Spleen (tissue), 11 donors: ENCODE measurements around the gene G3BP2. TPM values are rescaled to one million over a fixed set of nuclear protein-coding genes. Genes with fewer than 3 reads are reported as not detected.

ENCODE experiments used
- DNase-seq: peaks from one replicate; pipeline ENCODE4 v3.0.0-alpha.2; 2020
- H3K27ac ChIP-seq, 8 donors: fragments of 200-600 bp; sonication (generic) in 7 of 8; 1 replicate in 4 of 8; 2 replicates in 4 of 8; pipeline versions ENCODE4 v1.5.0 to v1.8.0; 2016 to 2021; ENCODE audit warnings: inconsistent platforms in 4 of 8, mild to moderate bottlenecking in 4 of 8, moderate library complexity in 1 of 8
- H3K27me3 ChIP-seq, 7 donors: fragments of 200-600 bp; sonication (generic) in 6 of 7; replicated peaks in 1 of 7; 1 replicate in 4 of 7; 2 replicates in 3 of 7; pipeline versions ENCODE4 v1.5.0 to v1.8.0; 2016 to 2021; ENCODE audit warnings: inconsistent platforms in 3 of 7, mild to moderate bottlenecking in 1 of 7
- H3K36me3 ChIP-seq, 6 donors: fragments of 200-600 bp; sonication (generic) in 5 of 6; 1 replicate in 4 of 6; 2 replicates in 2 of 6; pipeline versions ENCODE4 v1.5.0 to v1.8.0; 2016 to 2021; ENCODE audit warnings: inconsistent platforms in 2 of 6
- H3K4me1 ChIP-seq, 6 donors: fragments of 200-600 bp; sonication (generic) in 5 of 6; 1 replicate in 3 of 6; 2 replicates in 3 of 6; pipeline versions ENCODE4 v1.5.0 to v1.8.0; 2016 to 2021; ENCODE audit warnings: inconsistent platforms in 3 of 6
- H3K4me3 ChIP-seq, 8 donors: fragments of 200-600 bp; sonication (generic) in 7 of 8; 1 replicate in 4 of 8; 2 replicates in 4 of 8; pipeline versions ENCODE4 v1.5.0 to v1.8.0; 2016 to 2021; ENCODE audit warnings: inconsistent platforms in 4 of 8, mild to moderate bottlenecking in 4 of 8, moderate library complexity in 2 of 8
- H3K9me3 ChIP-seq, 8 donors: fragments of 200-600 bp; sonication (generic) in 7 of 8; 1 replicate in 4 of 8; 2 replicates in 4 of 8; pipeline versions ENCODE4 v1.5.0 to v1.8.0; 2016 to 2021; ENCODE audit warnings: inconsistent platforms in 4 of 8
- POLR2A ChIP-seq, 3 donors: fragments of 450-650 bp; IDR thresholded peaks; one replicate each; pipeline ENCODE4 v1.5.1; 2017; ENCODE audit warnings: antibody characterized with exemption in 3 of 3, mild to moderate bottlenecking in 1 of 3
- POLR2AphosphoS5 ChIP-seq, 3 donors: sonication (generic); formaldehyde crosslinking; IDR thresholded peaks; one replicate each; pipeline ENCODE4 v1.5.1; 2017; ENCODE audit warnings: antibody characterized with exemption in 3 of 3
- whole genome bisulfite sequencing, 5 donors: extraction: QIAGEN DNeasy Blood & Tissue Kit in 3 of 5; methylation state at CpG; one replicate each; pipeline versions ENCODE4 v1.1.5 to v1.1.7; 2013 to 2018; 5-methylcytosine and 5-hydroxymethylcytosine counted together
- intact Hi-C: fragments of 100-400 bp; cut with DNase I; formaldehyde crosslinking; loops from one replicate; pipeline ENCODE4 v1.15.0; 2023; ENCODE audit warnings: low total_unique reads
- polyA plus RNA-seq, 3 donors: library from polyadenylated mRNA; stranded (reverse); fragments of 200-250 nt; gene quantifications; one replicate each; pipeline ENCODE4 v1.2.1, GENCODE V29; 2013
- total RNA-seq, 7 donors: library from RNA; depleted of rRNA in 3 of 7; stranded (reverse); fragments of >200 nt in 3 of 7; fragmentation: NEBNext Ultra II Directional in 4 of 7; extraction: Animal tissue kit (Norgen Biotek cat#: 25700) in 4 of 7; gene quantifications; one replicate each; pipeline versions ENCODE4 v1.1.0 to v1.2.1, GENCODE V29; 2016 to 2021
- TF ChIP-seq, protein P1 (sequence below), 11 experiments: fragments of 200-600 bp in 7 of 11; fragments of 450-650 bp in 4 of 11; sonication (generic) in 4 of 11; IDR thresholded peaks in 8 of 11; conservative IDR thresholded peaks in 3 of 11; 1 replicate in 7 of 11; 2 replicates in 4 of 11; pipeline versions ENCODE4 v1.4.0 to v1.8.0; 2016 to 2021; ENCODE audit warnings: antibody characterized with exemption in 11 of 11, inconsistent platforms in 4 of 11, mild to moderate bottlenecking in 1 of 11
- donor health status: healthy with polysubstance abuse.
- donor health status: DM: no; HTN: no; CAD: no; lungs with moderate emphysema.
- donor health status: DM: no; HTN: no; CAD: no.
- donor health status: Bipolar disorder and iron deficiency.
- donor health status: healthy.
- donor health status: DM: no; HTN: no; CAD: no.
- donor health status: DM: yes; HTN: yes; CAD: no.

The G3BP2 gene
- total and polyA plus RNA-seq, 10 donors, result 15.2 to 113 (median 102) TPM

DNA sequence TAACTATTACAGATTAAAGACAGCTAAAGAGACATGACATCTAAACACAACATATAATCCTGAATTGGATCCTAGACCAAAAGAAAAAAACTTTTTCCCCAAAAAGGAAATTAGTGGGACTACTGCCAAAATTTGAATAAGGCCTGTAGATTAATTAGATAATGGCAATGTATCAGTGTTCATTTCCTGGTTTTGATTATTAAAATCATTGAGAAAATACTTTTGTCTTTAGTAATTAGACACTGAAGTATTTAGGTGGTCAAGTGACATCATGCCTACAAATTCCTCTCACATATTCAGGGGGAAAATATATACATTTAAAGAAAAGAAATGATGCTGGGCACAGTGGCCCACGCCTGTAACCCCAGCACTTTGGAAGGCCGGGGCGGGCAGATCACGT lies 40.8 kb upstream of the G3BP2 start:
- no peak overlapping the region for H3K27ac ChIP-seq
- no peaks in the 10 kb centered on the region for H3K27me3 ChIP-seq
- no peaks in the 10 kb centered on the region for H3K9me3 ChIP-seq
- H3K4me3 ChIP-seq, result no peak overlapping the region
- peaks cover 0 to 15% (median 6%) of the 10 kb centered on the region in 6 donors for H3K4me1 ChIP-seq
- TF ChIP-seq POLR2AphosphoS5 (IDR thresholded peaks at IDR 0.05) (no peak), POLR2A (IDR thresholded peaks at IDR 0.05) (no peak)
- TF ChIP-seq, protein P1, sequence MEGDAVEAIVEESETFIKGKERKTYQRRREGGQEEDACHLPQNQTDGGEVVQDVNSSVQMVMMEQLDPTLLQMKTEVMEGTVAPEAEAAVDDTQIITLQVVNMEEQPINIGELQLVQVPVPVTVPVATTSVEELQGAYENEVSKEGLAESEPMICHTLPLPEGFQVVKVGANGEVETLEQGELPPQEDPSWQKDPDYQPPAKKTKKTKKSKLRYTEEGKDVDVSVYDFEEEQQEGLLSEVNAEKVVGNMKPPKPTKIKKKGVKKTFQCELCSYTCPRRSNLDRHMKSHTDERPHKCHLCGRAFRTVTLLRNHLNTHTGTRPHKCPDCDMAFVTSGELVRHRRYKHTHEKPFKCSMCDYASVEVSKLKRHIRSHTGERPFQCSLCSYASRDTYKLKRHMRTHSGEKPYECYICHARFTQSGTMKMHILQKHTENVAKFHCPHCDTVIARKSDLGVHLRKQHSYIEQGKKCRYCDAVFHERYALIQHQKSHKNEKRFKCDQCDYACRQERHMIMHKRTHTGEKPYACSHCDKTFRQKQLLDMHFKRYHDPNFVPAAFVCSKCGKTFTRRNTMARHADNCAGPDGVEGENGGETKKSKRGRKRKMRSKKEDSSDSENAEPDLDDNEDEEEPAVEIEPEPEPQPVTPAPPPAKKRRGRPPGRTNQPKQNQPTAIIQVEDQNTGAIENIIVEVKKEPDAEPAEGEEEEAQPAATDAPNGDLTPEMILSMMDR (IDR thresholded peaks at IDR 0.05 in 8 of 11, conservative IDR thresholded peaks at IDR 0.05 in 3 of 11), result no peak
- 92 to 97% (median 93%) methylated on average over 4 of the region's 4 CpGs for WGBS, 5 donors
- no peak for DNase-seq
- no peaks in the 10 kb centered on the region for H3K36me3 ChIP-seq
- intact Hi-C loops, result no loop called here

DNA sequence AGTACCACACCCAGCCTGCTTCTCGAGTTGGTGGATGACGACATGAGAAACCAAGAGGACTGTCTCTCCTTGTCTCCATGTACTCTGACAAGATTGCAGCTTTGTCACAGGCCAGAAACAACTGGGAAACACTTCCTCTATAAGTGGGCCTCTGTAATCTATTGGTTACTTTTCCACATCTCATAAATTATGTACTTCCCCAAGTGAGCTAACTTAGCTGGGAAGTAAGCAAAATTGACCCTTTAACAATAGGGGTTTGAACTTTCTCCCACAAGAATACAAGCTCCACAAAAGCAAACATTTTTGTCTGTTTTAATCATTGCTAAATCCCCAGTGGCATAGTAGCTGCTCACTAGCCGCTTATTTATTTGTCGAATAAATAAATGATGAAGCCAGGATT lies 37.0 kb upstream of the G3BP2 start:
- Histone ChIP-seq H3K4me1 (peaks cover 0 to 15% (median 3%) of the 10 kb centered on the region in 6 donors), H3K27me3 (no peaks in the 10 kb centered on the region), H3K36me3 (peaks cover 0 to 3% (median 0%) of the 10 kb centered on the region in 6 donors), H3K9me3 (no peaks in the 10 kb centered on the region), H3K27ac (peak overlapping the region in 1 of 8 donors; percentile 16), H3K4me3 (no peak overlapping the region)
- 61 to 76% (median 69%) methylated on average over 4 of the region's 4 CpGs for WGBS, 5 donors
- no peak for DNase-seq
- TF ChIP-seq, protein P1 (IDR thresholded peaks at IDR 0.05 in 8 of 11, conservative IDR thresholded peaks at IDR 0.05 in 3 of 11), result no peak
- TF ChIP-seq POLR2A (IDR thresholded peaks at IDR 0.05) (no peak), POLR2AphosphoS5 (IDR thresholded peaks at IDR 0.05) (no peak)
- intact Hi-C loops, result no loop called here

DNA sequence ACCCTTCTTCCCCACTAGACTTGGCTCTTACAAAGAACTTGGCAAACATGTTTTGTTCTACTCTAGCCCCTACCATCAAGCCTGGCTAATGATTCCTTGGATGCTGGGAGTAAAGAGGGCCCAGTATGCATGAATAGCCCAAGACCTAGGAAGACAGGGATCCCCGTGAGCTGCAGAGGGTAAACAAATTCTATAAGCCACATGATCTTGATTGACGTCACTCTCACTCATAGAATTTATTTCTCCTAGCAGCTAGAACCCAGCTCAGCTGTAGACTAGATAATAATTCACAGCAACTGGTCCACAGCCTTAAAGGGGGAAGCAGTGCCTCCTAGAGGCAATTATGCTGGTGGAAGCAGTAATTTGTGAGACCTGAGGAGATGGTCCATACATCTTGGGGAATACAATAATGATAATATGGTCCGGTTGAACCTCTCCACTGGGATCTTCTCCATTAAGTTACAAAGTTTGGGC lies 35.0 kb upstream of the G3BP2 start:
- peaks cover 0 to 8% (median 0%) of the 10 kb centered on the region in 6 donors for H3K4me1 ChIP-seq
- no peaks in the 10 kb centered on the region for H3K27me3 ChIP-seq
- no peak overlapping the region for H3K27ac ChIP-seq
- no peak overlapping the region for H3K4me3 ChIP-seq
- H3K36me3 ChIP-seq, result peaks cover 0 to 5% (median 0%) of the 10 kb centered on the region in 6 donors
- intact Hi-C loops, result no loop called here
- H3K9me3 ChIP-seq, result no peaks in the 10 kb centered on the region
- TF ChIP-seq, protein P1 (IDR thresholded peaks at IDR 0.05 in 8 of 11, conservative IDR thresholded peaks at IDR 0.05 in 3 of 11), result peak in 7 of 11 experiments; percentile 19 to 50 (median 27)
- TF ChIP-seq POLR2A (IDR thresholded peaks at IDR 0.05), result no peak
- WGBS, 5 donors, result 78 to 87% (median 81%) methylated on average over 3 of the region's 3 CpGs
- DNase-seq, result no peak

DNA sequence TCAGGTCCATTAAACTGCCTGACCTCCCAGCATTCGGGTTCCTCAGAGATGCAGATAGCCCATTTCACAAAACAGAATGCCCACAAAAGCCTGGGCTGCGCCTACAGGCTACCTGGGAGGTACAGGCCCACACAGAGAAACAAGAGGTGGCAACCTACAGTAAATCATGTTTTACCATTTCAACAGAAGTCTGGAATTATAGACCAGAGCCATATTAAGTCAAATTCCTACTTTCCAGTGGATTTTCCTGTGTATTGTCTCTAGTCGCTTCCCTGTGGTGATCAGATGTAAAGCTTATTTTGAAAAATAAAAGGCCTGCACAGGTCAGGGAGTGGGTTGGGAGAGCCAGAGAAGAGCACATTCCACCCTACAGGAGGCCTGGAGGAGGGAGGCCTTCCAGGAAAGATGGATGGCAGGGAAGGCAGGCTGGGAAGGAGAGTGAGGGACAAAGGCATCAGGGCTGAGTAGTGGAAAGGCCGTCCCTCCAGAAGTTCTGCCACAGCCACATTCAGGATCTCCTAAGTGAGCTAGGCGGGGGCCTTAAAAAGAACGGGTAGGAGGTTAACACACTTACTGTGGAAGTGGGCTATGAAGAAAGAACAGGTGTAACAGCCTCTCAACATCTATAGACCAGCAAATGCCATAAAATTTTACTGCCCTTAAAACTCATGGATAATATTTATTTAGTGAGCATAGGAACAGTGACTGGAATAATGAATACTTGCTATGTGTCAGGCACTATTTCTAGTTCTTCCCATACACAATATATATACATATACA lies 32.2 kb upstream of the G3BP2 start:
- Histone ChIP-seq H3K36me3 (peaks cover 0 to 5% (median 0%) of the 10 kb centered on the region in 6 donors), H3K9me3 (no peaks in the 10 kb centered on the region), H3K4me1 (peaks cover 0 to 8% (median 0%) of the 10 kb centered on the region in 6 donors), H3K27ac (no peak overlapping the region), H3K27me3 (no peaks in the 10 kb centered on the region), H3K4me3 (no peak overlapping the region)
- no peak for DNase-seq
- WGBS, 5 donors, result 93 to 98% (median 96%) methylated on average over 6 of the region's 6 CpGs
- TF ChIP-seq POLR2AphosphoS5 (IDR thresholded peaks at IDR 0.05), result no peak
- TF ChIP-seq, protein P1 (IDR thresholded peaks at IDR 0.05 in 8 of 11, conservative IDR thresholded peaks at IDR 0.05 in 3 of 11), result no peak
- TF ChIP-seq POLR2A (IDR thresholded peaks at IDR 0.05), result no peak
- intact Hi-C loops, result no loop called here
